ENCODE data around the gene PEX11B. TPM values are rescaled to one million over a fixed set of nuclear protein-coding genes. Genes with fewer than 3 reads are reported as not detected.

The PEX11B gene
- polyA plus RNA-seq, 4 donors = 52.7 to 64.8 (median 63.1) TPM

- DNase-seq (ENCODE audit: low read depth in 4 of 4, low spot score in 3 of 4) = no peak
Observed at GRCh38 chr1:145912128-145912641, 6.3 kb downstream of the PEX11B start.

DNA sequence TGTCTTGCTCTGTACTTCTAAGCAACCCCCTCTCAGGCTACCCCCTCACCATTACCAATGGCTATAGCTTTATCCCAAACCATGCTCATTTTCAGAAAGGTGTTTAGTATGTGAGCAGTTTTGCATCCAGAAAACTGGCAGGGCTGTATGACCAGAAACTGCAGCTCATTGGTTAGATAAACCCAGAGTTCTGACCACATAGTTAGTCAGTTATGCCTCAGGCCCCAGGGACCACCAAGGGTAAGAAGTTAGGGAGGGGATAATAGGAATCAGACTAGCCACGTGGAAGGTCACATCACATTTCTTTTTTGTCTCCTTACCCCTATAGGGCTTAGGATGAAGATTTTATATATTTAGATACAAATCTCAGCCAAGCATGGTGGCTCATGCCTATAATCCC is 9.9 kb downstream of the PEX11B start:
- no peak for DNase-seq (ENCODE audit: low read depth in 4 of 4, low spot score in 3 of 4)

GRCh38 chr1:145906954-145907753 is 11.4 kb downstream of the PEX11B start:
- no peak for DNase-seq (ENCODE audit: low read depth in 4 of 4, low spot score in 3 of 4)

- no peak for DNase-seq (ENCODE audit: low read depth in 4 of 4, low spot score in 3 of 4)
Observed at GRCh38 chr1:145901312-145902021, 17.1 kb downstream of the PEX11B start.

- DNase-seq (ENCODE audit: low read depth in 4 of 4, low spot score in 3 of 4) = no peak
Observed at GRCh38 chr1:145898756-145899155, 19.8 kb downstream of the PEX11B start.

GRCh38 chr1:145897969-145898368 is 20.5 kb downstream of the PEX11B start:
- no peak for DNase-seq (ENCODE audit: low read depth in 4 of 4, low spot score in 3 of 4)

GRCh38 chr1:145895471-145895870 is 23.0 kb downstream of the PEX11B start:
- DNase-seq (ENCODE audit: low read depth in 4 of 4, low spot score in 3 of 4) = no peak

DNA sequence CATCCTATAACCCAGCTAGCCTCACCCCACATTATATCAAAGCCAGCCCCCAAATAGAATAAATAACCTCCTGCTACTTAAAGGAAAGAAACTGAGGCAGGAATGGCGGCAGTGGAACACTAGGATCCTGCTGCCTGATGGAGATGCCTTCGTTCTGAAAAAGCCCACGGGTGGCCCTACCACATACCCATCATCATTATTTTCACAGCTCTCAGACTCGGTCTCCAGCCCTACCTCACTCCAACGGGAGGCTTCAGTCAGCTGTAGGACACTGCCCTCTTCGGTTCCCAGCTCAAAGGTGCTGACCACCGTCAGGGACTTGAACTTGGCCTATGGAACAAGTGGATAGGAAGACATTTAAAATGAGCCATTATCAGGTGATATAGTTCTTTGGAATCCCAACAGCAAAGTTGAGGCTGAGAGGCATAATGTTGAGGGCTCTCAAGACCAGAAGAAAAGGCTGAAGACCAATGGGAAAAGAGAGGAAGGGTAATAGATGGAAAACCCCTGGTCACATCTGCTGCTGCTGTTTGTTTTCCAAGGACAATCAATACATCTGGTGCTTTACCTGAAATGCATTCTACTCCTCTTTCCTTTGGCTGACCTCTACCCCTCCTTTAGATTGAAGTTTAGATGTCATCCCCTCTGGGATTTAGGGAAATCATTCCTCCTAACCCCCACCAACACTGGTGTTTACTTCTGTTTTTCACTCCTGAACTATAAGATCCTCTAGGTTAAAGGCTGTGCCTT is 25.0 kb downstream of the PEX11B start:
- DNase-seq (ENCODE audit: low read depth in 4 of 4, low spot score in 3 of 4) = no peak

- no peak for DNase-seq (ENCODE audit: low read depth in 4 of 4, low spot score in 3 of 4)
Observed at GRCh38 chr1:145892486-145893087, 25.9 kb downstream of the PEX11B start.

- DNase-seq (ENCODE audit: low read depth in 4 of 4, low spot score in 3 of 4) = peak; percentile 84 to 93 (median 90)
Observed at GRCh38 chr1:145891587-145892485, 26.7 kb downstream of the PEX11B start.

DNA sequence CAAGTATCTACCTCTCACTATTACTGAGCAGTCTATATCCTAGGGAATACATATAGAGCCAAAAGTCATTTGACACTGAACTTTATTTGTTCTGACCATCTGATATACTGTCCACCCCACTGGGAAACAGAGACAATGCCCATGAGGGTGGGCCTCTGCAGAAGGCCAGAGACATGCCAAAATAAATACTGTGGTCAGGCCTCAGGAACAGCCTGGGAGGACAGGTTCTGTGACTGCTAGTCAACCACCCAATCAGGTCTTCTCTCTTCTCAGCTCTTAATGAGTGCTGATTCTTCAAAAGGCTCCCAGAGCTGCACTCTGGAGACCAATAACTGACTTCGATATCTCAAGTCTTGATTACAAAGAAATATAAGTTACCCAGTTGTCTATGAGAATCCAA is 27.4 kb downstream of the PEX11B start:
- no peak for DNase-seq (ENCODE audit: low read depth in 4 of 4, low spot score in 3 of 4)

DNA sequence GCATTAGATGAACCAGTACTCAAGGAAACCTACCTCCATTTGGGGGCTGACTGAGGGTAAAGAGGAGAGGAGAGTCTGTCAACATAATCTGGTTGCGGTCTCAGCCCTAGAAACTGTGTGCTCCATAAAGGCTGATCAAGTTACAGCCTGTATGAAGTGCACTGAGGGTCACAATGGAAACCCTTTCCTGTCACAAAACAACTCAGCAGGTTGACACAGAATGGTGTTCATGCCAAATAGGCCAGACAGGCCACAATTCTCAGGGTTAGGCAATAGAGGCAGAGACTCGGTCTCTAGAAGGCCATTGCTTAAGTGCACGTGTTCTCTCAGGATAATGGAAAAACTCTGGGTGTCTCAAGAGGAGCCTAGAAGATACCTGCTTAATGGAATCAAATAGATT is 28.8 kb downstream of the PEX11B start:
- DNase-seq (ENCODE audit: low read depth in 4 of 4, low spot score in 3 of 4) = no peak

DNA sequence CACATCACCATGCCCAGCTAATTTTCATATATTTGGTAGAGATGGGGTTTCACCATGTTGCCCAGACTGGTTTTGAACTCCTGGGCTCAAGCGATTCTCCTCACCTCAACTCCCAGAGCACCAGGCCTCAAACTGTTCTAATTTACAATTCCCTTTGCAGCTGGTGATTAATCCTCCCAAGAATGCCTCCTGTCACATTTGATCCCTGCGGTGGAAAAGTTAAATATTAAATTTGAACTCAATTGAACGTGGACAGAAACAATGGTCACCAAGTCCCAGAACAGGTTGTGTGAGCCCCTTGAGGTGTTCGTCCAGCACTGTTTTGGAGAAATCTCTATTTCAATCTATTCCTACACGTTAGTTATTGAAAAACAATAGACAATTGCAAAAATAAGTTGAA is 30.9 kb downstream of the PEX11B start:
- no peak for DNase-seq (ENCODE audit: low read depth in 4 of 4, low spot score in 3 of 4)

GRCh38 chr1:145886816-145887215 is 31.7 kb downstream of the PEX11B start:
- no peak for DNase-seq (ENCODE audit: low read depth in 4 of 4, low spot score in 3 of 4)

GRCh38 chr1:145886390-145886789 is 32.1 kb downstream of the PEX11B start:
- DNase-seq (ENCODE audit: low read depth in 4 of 4, low spot score in 3 of 4) = no peak

DNA sequence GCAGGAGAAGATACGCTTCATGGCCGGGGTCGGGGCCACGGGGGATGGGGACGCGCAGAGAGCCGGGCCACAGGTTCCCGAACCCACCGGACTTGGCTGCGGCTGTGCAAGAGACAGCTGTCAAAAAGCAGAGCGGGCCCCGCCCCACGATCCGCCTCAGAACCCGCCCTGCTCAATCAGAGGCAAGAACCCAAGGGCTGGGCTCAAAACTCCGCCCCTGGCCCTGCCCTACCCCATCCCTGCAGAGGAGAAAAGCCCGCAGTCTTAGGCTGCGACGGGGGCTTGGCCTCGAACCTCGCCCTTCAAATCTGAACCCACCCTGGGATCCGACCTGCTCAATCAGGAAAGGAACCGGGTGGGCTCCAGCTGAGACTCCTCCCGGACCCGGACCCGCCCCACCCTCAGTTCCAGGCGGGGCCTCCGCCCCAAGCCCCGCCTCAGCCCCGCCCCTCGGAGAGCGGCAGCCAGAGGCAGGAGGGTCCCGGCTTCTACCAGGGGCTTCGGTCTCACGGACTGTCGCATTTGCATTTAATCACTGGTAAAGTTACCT is 32.7 kb downstream of the PEX11B start, which contains the start of gene ANKRD35:
TSS of gene ANKRD35 (minus strand) at position 129 of the 550 bp plus-strand sequence. CDS start at position 21, 108 bp downstream.
- no peak for DNase-seq (ENCODE audit: low read depth in 4 of 4, low spot score in 3 of 4)

GRCh38 chr1:145884675-145885074 is 33.8 kb downstream of the PEX11B start:
- DNase-seq (ENCODE audit: low read depth in 4 of 4, low spot score in 3 of 4) = no peak

- DNase-seq (ENCODE audit: low read depth in 4 of 4, low spot score in 3 of 4) = no peak
Observed at GRCh38 chr1:145879775-145880174, 38.7 kb downstream of the PEX11B start.

- DNase-seq (ENCODE audit: low read depth in 4 of 4, low spot score in 3 of 4) = no peak
Observed at GRCh38 chr1:145878724-145879123, 39.8 kb downstream of the PEX11B start.

Measured in right renal pelvis (tissue), 4 donors.